ENCODE data around the gene UBC. TPM values are rescaled to one million over a fixed set of nuclear protein-coding genes. Genes with fewer than 3 reads are reported as not detected.

Gene UBC
- total and polyA plus RNA-seq, 2 donors (not counting 1 experiment from before 2014, with no cell fraction given), result 953 to 4,477 TPM

- Mint-ChIP-seq H3K4me1 (peaks cover 27% of the 10 kb centered on the region), H3K9me3 (ENCODE audit: insufficient read depth) (no peaks in the 10 kb centered on the region), H3K4me3 (peak overlapping the region; percentile 65), H3K27me3 (no peaks in the 10 kb centered on the region), H3K27ac (peak overlapping the region; percentile 62)
- Histone ChIP-seq H3K27ac (ENCODE audit: low read length in 2 of 2) (no peak overlapping the region), H3K79me2 (ENCODE audit: control insufficient read depth, insufficient read depth, low read length) (no peaks in the 10 kb centered on the region), H3K36me3 (replicated peaks in 1 of 2; ENCODE audit: control extremely low read depth in 1 of 2, control insufficient read depth in 1 of 2, extremely low read depth in 1 of 2, insufficient read depth in 2 of 2, low read length in 1 of 2) (no peaks in the 10 kb centered on the region), H3K4me3 (ENCODE audit: control extremely low read depth in 1 of 5, extremely low read depth in 1 of 5, insufficient read depth in 1 of 5, low read depth in 2 of 5, low read length in 4 of 5) (peak overlapping the region in 3 of 5 experiments; percentile 33 to 45 (median 44)), H3K9ac (ENCODE audit: low read length) (peak overlapping the region; percentile 41), H3K9me3 (ENCODE audit: control extremely low read depth in 1 of 3, control insufficient read depth in 2 of 3, insufficient read depth in 1 of 3, low read length in 2 of 3) (no peaks in the 10 kb centered on the region), H3K4me1 (ENCODE audit: control insufficient read depth in 2 of 2, insufficient read depth in 2 of 2, low read length in 2 of 2) (peaks cover 24 to 30% of the 10 kb centered on the region in 2 donors), H4K20me1 (ENCODE audit: control insufficient read depth, insufficient read depth, low read length, poor library complexity, severe bottlenecking) (no peaks in the 10 kb centered on the region), H3K4me2 (replicated peaks; ENCODE audit: low read depth, low read length, poor library complexity, severe bottlenecking) (peak overlapping the region; percentile 74), H2AFZ (ENCODE audit: insufficient read depth, low read depth, low read length, poor library complexity, severe bottlenecking) (peak overlapping the region; percentile 86), H3K27me3 (replicated peaks in 1 of 4; ENCODE audit: control extremely low read depth in 1 of 4, control insufficient read depth in 3 of 4, insufficient read depth in 4 of 4, low read length in 3 of 4) (no peaks in the 10 kb centered on the region)
- 23% methylated on average over 8 of the region's 11 CpGs for WGBS (ENCODE audit: insufficient coverage)
- DNase-seq, result no peak
- ATAC-seq (ENCODE audit: low read depth), result no peak
- POLR2A ChIA-PET, result interaction anchor here (1.0 kb wide), 1 partner anchor 13 kb away, joined by 3 read pairs; no protein-coding TSS in a partner anchor
- intact Hi-C loops (cut with micrococcal nuclease), result no loop called here
- CTCF ChIA-PET, result interaction anchor here (0.9 to 2.2 kb wide), 3 partner anchors 18 to 71 kb away, joined by 3 to 6 read pairs (median 4); no protein-coding TSS in a partner anchor
- TF ChIP-seq EZH2 (IDR thresholded peaks at IDR 0.05; ENCODE audit: borderline replicate concordance, insufficient read depth, low read depth, low read length, poor library complexity, severe bottlenecking) (no peak), CTCF (IDR thresholded peaks at IDR 0.05) (no peak)
Measured at GRCh38 chr12:124868252-124869058, 46.0 kb downstream of the UBC start.

- Mint-ChIP-seq H3K4me3 (no peak overlapping the region), H3K4me1 (peaks cover 33% of the 10 kb centered on the region), H3K27me3 (no peaks in the 10 kb centered on the region), H3K9me3 (ENCODE audit: insufficient read depth) (no peaks in the 10 kb centered on the region), H3K27ac (peak overlapping the region; percentile 50)
- intact Hi-C loops (cut with micrococcal nuclease), result no loop called here
- H3K4me3 ChIP-seq (ENCODE audit: control extremely low read depth in 1 of 5, extremely low read depth in 1 of 5, insufficient read depth in 1 of 5, low read depth in 2 of 5, low read length in 4 of 5), result no peak overlapping the region
- peaks cover 30 to 36% of the 10 kb centered on the region in 2 donors for H3K4me1 ChIP-seq (ENCODE audit: control insufficient read depth in 2 of 2, insufficient read depth in 2 of 2, low read length in 2 of 2)
- no peaks in the 10 kb centered on the region for H3K9me3 ChIP-seq (ENCODE audit: control extremely low read depth in 1 of 3, control insufficient read depth in 2 of 3, insufficient read depth in 1 of 3, low read length in 2 of 3)
- H4K20me1 ChIP-seq (ENCODE audit: control insufficient read depth, insufficient read depth, low read length, poor library complexity, severe bottlenecking), result no peaks in the 10 kb centered on the region
- no peaks in the 10 kb centered on the region for H3K79me2 ChIP-seq (ENCODE audit: control insufficient read depth, insufficient read depth, low read length)
- no peak overlapping the region for H3K9ac ChIP-seq (ENCODE audit: low read length)
- H3K36me3 ChIP-seq (replicated peaks in 1 of 2; ENCODE audit: control extremely low read depth in 1 of 2, control insufficient read depth in 1 of 2, extremely low read depth in 1 of 2, insufficient read depth in 2 of 2, low read length in 1 of 2), result no peaks in the 10 kb centered on the region
- WGBS (ENCODE audit: insufficient coverage), result 62% methylated on average over 4 of the region's 6 CpGs
- no peak overlapping the region for H3K27ac ChIP-seq (ENCODE audit: low read length in 2 of 2)
- H3K4me2 ChIP-seq (replicated peaks; ENCODE audit: low read depth, low read length, poor library complexity, severe bottlenecking), result no peak overlapping the region
- DNase-seq, result no peak
- ChIA-PET CTCF (interaction anchor here (1.4 kb wide), 1 partner anchor 32 kb away, joined by 3 read pairs; no protein-coding TSS in a partner anchor), POLR2A (no interaction called here)
- H3K27me3 ChIP-seq (replicated peaks in 1 of 4; ENCODE audit: control extremely low read depth in 1 of 4, control insufficient read depth in 3 of 4, insufficient read depth in 4 of 4, low read length in 3 of 4), result no peaks in the 10 kb centered on the region
- H2AFZ ChIP-seq (ENCODE audit: insufficient read depth, low read depth, low read length, poor library complexity, severe bottlenecking), result no peak overlapping the region
- ATAC-seq (ENCODE audit: low read depth), result no peak
- no peak for TF ChIP-seq EZH2 (IDR thresholded peaks at IDR 0.05; ENCODE audit: borderline replicate concordance, insufficient read depth, low read depth, low read length, poor library complexity, severe bottlenecking)
Measured at GRCh38 chr12:124867401-124867930, 47.0 kb downstream of the UBC start.
